ENCODE data around the gene TOM1L2.

Gene TOM1L2

DNA sequence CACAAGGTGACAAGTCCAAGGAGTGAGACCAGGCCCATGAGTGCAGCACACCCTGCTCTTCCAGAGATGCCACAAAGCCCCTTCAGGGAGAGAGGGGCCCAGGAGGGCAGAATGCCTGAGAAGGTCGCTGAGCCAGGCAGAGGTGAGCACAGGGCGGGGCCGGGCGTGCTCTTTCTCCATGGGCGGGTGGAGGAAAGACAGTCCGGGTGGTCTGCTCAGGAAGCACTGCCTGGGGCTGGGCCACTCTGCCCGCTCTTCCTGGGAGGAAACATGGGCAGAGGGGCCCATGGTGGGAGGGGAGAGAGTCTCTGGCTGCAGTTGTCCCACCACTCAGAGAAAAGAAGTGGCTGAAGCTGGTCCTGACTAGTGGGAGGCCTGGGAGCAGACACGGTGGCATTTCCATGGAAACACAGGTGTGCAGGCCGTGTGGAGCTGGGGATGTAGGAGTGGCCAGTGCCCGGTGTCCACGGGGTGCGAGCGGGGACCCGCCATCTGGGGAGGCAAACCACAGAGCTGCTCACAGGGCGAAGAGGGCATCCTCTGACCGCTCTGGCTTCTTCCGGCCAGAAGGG, 125.0 kb downstream of the TOM1L2 start:
- no peak for DNase-seq

DNA sequence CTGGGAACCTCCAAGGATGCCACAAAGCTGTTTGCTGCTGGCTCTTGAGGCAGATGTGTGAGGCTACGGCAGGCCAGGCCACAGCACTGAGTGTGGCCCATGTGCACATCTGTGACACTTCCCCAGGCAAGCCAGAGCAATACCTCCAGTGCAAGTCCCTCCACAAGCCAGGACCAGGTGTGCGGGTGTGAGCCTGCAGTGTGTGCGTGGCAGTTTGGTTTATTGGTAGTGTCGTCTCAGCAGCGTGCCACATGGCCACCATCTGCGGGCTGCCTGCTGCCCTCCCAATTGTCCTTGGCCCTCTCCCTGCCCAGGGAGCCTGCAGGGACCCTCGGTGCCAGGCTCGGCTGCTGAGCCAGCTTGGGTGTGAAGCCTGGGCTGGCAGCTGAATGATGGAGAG, 125.6 kb downstream of the TOM1L2 start:
- DNase-seq: no peak

DNA sequence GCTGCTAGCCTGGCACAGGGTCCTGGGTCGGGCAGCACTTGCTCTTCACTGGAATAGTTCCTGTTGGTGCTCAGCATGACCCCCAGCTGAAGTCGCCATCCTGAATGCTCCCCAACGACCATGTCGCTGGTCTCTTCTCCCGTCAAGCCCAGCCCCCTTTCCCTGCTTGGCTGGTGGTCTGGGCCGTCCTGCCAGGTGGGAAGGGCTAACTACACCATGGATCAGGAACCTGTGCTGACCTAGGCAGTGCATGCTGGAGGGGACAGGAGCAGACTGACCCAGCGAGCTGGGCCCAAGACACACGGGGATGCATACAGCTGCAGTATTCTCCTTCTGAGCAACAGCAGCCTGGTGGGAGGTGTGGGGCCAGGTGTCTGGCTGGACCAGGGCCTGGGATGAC, 126.2 kb downstream of the TOM1L2 start:
- no peak for DNase-seq

DNA sequence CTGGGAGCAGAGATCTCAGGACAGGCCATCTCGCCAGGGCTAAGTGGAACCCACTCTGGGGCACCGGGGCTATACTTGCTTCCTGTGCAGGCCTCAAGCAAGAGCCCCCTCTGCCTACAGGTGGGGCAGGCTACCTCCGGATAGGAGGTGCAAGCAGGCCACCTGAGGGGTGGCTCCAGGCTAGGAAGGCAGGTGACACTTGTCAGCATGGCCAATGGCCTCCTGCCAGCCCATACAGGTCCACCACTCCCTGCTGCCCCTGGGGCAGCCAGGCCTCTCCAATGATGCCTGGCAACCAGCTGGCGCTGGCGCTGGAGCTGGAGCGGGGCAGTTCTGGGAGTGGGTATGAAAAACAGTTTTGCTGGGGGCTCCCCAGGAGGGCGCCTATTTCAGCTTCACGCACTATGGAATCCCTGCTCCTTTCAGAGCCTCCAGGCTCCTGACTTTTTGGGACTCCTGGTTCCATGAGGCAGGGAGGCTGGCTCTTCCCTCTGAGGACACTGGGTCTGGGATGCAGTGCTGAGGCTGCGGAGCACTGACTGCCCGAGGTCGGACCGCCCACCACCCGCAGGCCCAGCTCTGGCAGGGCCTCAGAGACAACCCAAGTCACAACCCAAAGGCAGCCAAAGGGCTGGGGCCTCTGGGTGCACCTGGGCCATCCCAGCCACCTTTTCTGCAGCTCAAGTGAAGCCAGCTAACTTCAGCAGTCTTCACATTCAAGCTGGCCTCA, 127.0 kb downstream of the TOM1L2 start:
- no peak for DNase-seq

DNA sequence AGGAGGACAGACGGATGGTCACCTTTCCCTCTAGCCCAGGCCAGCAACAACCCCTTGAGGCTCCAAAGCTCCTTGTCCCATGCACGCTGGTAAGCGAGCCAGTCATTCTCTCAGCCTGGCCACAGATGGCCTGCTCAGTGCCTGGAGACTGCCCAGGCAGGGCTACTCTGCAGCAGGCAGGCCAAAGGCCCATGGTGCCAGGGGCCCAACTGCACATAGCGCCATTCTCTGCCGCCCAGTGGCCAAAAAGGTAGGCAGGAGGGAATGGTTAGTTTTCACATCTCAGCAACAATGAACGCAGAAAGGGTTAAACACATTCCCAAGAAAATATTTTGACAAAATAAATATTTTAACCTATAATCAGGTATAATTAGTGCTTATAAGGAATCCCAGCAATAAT, 127.7 kb downstream of the TOM1L2 start:
- no peak for DNase-seq

DNA sequence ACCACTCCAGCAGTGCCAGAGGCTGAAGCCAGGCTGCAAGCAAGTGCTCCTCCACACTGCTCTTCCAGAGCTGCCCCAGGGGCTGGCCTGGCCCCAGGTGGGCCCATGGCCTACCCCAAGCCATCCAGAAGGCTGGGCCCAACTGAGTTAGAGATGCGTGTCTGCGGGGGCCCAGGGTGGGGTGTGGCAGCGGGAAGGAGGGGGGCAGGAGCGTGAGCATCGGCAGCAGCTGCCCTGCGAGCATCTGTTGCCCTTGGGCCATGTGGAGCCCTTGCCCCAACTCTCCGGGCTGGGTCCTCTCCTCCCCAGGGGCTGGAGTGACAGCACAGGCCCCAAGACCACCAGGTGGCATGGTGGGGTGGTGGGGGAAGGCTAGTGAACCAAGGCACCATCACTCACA, 128.1 kb downstream of the TOM1L2 start:
- no peak for DNase-seq

DNA sequence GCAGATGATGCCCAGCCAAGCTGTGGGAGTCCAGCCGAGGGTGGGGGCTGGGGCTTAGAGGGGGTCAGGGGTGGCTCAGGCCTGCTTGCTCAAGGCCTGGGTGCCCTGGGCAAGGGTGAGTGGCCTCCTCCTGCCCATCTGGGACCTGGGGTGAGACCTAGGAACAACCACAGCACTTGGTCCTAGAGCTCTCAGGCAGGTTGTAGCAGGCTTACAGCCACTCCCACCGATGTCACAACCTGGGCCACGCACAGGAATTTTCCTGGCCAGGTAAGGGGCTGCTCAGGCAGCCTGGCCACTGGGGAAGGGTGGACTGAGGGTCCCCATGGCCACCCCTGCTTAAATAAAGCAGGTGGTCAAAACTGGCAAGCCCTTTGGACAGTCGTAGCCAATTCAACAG, 129.1 kb downstream of the TOM1L2 start:
- DNase-seq: no peak

DNA sequence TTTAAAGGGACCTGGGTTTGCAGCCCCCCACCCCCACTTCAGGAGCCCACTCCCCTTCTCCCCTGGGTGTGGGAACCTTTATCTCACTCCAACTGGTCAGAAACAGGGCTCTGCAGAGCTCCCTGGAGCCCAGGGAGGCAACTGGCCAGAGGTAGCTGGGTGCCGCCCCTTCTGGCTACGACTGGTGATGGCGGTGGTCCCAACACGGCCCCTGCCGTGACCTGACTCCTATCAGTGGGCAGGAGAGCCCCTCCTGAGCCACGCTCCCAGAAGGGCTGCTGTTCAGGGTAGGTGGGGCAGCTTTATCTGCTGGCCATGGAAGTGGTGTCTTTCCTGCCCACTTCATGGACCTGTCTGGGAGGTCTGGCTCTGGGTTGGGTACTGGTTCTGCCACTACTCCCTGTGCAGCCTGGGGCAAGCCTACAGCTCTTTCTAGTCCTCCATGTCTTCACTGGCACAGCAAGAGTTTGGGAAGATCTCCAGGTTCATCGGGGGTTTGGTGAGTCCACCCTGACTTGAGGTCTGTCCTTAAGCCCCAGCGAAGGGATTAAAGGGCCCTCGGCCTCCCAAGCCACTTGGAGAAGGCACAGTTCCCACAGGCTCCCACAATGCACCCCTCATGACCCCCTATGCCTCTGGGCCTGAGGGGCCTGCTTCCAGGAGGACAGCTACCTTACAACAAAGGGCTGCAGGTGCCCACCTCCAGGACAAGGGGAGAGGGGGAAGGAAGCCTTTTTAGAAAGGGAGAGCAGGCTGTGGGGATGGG, 129.9 kb downstream of the TOM1L2 start:
- DNase-seq: no peak

DNA sequence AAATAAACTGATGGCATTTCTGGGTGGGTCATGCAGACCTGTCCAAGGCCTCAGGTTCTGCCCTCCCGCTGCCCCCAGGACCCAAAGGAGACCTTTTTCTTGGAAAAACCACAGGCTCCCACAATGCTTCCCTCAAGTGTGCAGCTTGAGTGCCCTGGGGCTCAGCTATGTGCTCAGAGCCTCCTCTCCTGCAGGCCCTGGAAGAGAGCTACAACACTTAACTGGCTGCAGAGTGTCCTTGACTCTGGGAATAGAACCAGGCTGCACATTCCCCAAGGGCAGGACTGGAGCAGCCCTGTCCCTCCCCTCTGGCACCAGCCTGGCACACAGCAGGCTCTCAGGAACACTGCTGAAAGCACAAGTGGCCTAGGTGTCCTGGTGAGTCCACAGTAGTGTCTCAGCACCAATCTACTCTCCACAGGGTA, 130.6 kb downstream of the TOM1L2 start:
- DNase-seq: no peak

DNA sequence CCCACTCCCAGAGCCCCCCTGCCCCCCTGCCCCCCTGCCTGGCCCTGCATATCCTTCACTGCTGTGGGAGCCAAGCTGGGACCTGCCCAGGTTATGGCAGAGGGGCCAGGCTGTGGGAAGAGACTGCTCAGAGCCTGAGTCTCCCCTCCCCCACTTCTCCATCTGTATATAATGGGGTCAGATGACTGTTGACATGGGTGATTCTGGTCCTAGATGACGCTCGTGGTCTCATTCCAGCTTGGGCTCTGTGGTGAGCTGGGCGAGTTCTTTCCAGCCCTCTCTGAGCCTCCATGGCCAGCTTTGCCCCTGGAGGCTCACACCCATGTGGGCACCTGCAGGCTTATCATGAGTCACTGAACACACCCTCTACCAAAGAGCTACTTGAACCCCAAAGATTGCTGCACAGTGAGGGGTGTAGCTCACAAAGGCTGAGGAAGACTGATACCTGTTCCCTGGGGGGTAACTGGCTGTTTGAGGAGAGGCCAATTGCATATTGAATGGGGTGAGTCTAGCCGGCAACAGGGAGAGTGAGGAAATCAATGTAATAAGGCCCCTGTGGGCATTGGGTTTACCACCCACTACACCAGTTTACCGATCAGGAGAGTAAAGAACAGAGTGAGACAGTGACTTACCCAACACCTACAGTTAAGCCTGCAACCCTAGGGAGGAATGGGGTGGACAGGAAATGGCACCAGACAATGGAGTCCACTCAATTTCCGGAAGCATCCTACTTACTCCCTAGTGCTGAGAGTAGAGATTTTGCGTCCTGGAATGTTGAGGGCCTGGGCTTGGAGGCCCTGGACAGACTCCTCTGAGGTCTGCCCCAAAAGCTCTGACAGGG, 131.2 kb downstream of the TOM1L2 start:
- peak; percentile 17 for DNase-seq

DNA sequence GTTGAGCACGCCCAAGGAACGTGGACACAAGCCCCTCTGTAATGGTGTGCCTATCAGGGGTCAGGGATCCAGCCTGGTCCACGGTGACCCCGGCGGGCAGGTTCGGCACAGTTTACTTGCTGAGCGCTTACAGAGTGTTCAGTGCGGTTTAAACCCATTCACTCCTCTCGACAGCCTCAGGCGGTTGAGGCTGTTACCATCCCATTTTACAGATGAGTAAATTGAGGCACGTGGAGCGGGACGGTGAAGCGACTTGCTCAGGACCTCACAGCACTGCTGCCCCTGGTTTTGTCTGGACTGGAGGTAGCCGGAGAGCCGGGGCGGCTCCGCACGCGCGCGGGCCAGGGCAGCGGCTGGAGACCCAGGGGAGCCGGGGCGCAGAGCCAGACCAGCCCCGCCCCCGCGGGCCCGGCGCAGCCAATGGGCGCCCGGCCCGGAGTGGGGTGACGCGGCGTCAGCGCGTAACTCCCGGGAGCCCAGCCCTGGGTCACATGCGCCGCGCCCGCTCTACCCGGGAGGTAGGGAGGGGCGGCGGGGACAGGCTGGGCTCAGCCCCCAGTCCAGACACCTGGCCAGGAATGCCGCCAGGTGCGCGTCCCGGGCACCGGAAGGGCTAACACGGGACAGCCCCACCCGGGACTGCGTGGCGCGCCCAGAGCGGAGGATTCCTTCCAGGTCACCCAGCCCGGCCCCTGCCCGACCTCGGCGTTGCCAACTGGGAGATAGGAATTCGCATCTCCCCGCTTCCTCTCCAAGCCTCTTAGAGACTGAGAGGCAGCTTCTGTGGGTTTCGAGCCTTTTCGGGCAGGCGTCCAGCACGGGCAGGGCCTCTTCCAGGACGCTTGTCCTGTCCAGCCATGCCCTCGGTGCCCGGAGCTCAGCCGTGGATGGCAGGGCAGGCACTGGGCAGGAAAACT, 132.2 kb downstream of the TOM1L2 start:
- DNase-seq: peak; percentile 85

DNA sequence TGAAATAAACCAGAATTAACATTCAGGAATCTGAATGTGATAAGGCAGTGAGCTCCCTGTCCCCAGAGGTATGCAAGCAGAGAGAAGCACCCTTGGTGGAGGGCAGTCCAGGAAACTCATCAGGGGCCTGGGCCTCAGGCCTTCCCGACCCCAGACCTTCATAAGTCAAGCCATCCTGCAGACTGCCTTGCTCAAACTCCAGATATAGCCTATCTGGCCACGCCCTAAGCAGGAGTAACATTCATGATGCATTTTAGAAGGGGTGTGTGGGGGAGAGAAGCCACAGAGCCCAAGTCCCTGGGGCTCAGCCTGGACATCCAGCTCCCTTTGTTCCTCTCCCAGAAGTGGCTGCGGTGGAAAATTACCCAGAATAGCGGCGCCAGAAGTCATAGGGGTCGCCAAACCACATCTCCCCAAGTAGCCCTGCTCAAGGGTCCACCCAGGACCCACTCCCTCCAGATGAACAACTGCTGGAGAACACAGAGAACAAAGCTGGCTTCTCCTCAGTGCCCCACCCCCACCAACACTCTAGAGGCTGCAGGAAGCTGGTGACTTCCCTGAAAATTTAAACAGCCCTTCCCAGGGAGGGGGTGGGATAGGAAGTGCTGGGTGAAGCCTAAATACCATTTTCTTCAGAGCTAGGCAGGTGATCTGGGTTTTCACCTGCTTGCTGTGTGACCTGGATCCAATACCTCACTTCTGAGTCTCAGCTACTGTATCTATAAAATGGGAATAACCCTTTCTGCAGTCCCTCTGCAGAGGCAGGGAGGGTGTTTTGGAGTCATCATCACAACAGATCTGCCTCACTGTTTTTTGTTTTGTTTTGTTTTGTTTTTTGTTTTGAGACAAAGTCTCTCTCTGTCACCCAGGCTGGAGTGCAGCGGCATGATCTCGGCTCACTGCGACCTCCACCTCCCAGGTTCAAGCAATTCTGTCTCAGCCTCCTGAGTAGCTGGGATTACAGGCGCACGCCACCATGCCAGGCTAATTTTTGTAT, 133.9 kb downstream of the TOM1L2 start:
- DNase-seq: peak; percentile 47

DNA sequence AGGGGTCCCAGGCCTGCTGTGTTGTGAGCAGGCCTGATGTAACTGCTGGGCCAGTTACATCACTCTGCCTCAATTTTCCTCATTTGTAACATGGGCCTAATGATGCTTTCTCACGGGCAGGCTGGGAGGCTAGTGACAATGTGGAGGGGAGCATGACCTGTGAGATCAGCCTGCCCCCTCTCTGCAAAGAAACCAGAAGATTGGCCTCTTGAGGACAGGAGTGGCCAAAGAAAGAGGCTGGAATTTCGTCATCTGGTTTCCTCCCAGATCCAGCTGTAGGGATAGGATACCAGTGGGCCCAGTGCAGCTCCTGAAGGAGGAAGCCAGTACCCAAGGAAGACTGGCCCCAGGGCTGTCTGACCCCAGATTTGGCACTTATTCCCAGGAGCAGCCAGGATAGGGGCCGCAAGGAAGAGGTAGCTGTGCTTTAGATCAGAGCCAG, 134.8 kb downstream of the TOM1L2 start:
- peak; percentile 84 for DNase-seq

DNA sequence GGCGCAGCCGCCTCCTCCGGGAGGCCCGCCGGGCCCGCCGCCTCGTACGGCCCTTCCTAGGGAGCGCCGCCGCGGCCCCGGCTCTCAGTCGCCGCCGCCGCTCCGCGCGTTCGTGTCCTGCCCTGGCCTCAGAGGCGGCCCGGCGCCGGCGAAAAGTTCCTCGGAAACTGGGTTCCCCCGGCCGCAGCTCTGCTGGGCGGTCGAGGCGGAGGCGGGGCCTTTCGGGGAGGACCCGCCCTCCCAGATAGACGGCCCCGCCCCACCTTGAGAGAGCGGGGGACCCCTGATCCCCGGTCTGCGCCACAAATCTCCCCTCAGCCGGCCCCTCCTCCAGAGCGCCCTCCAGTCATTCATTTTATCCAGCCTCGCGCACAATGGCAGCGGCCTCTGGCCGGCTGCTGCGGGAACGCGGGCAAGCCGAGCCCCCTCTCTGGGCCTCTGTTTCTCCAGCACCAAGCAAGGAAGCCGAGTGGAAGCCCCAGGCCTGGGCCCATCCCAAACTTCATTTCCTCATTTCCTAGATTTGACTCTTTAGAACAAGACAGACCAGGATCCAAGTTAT, 135.3 kb downstream of the TOM1L2 start, which contains the start of gene SREBF1:
Gene SREBF1, minus strand, starts transcription at position 169 of the 562 bp plus-strand sequence. CDS start 169 bp downstream, outside the sequence.
- DNase-seq: peak; percentile 72

DNA sequence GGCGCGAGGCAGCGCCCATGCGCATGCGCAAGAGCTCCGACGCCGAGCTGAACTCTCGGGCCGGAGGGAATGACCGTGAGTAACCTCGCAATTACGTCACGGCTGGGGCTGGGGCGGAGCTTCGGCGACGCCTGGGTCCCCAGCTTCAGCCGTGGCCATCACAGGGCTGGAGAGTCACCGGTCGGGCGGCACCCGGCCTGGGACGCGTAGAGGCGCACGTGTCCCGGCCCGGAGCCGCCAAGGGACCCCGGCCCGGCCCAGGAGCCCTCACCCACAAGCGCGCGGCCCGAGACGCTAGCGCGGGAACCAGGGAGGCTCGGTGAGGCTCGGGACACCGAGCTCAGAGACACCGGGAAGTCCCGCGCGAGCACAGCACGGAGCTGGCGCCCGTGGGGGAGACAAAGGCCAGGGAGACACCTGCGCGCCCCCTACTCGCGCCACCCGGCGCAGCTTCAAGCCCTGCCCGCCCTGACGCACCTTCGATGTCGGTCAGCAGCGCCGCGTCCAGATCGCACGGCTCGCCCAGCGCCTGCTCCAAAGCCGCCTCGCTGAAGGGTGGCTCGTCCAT, 135.9 kb downstream of the TOM1L2 start:
- peak; percentile 97 for DNase-seq

DNA sequence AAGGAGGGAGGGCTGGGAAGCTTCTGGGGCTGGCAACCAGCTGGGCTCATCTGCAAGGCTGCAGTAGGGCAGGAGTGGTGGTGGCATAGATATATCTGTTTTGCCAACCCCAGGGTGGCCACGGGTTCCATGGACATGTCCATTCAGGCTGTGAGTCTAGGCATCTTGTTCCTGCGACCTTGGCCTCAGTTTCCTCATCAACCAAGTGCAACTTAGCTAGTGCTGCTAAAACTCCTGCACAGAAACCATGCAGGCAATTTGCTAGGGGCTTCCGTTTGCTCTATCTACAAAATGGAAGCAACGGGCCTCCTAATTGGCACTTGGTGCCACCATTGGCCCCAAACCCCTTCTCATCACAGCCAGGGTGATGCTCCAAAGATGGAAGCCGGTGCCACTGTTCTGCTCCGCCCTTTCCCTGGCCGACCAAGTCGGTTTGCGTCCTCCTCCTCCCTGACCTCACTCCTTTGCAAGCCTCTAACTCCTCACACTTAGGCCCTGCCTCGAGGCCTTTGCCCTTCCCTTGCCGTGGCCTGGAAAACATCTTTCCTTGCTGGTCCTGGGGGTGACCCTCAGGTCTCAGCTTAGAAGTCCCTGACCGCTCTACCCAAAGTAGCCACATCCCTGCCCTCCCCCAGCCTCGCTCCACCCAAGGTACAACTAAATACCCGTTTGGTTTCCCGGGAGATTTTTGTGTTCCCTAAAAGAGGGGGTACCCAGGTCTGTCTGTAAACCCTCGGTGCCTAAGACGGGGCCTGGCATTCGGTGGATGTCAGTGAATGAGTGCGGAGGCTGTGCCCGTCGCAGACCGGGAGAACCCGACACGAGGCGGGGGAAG, 136.6 kb downstream of the TOM1L2 start:
- no peak for DNase-seq

DNA sequence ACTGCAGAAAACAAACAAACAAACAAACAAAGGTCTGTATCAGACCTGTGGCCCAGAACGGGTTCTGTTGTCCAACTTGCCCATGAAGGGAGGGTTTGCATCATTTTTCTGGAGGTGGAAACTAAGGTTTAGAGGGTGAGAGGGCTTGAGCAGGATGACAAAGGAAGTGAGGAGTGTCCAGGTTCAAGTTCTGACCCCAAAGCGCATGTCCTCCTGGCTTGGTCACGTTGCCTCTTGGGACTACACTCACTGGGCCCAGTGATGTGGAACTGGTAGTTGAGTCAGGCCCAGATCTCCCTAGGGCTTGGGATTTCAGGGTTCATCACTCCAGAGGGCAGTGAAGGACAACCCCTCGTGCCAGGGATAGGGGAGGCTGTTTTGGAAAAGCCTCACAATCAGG, 137.2 kb downstream of the TOM1L2 start:
- DNase-seq: no peak

DNA sequence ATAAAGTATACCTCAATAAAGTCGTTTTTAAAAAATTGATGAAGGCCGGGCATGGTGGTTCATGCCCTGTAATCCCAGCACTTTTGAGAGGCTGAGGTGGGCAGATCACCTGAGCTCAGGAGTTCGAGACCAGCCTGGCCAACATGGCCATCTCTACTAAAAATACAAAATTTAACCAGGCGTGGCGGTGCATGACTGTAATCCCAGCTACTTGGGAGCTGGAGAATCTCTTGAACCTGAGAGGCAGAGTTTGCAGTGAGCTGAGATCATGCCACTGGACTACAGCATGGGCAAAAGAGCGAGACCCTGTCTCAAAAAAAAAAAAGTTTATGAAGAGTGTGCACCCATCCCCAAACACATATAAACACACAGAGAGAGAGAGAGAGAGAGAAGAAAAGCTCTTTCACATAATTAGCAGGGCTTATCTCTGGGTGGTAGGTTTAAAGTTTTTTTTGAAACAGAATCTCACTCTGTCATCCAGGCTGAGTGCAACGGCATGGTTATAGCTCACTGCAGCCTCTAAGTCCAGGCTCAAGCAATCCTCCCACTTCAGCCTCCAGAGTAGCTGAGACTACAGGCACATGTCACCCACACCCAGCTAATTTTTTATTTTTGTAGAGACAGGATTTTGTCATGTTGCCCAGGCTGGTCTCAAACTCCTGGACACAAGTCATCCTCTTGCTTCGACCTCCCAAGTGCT, 138.4 kb downstream of the TOM1L2 start:
- DNase-seq: no peak
